ENCODE measurements around the gene ATP2A3.
A peak's percentile ranks its signal among the peaks of the same experiment; 100 is the strongest.

The ATP2A3 gene

DNA sequence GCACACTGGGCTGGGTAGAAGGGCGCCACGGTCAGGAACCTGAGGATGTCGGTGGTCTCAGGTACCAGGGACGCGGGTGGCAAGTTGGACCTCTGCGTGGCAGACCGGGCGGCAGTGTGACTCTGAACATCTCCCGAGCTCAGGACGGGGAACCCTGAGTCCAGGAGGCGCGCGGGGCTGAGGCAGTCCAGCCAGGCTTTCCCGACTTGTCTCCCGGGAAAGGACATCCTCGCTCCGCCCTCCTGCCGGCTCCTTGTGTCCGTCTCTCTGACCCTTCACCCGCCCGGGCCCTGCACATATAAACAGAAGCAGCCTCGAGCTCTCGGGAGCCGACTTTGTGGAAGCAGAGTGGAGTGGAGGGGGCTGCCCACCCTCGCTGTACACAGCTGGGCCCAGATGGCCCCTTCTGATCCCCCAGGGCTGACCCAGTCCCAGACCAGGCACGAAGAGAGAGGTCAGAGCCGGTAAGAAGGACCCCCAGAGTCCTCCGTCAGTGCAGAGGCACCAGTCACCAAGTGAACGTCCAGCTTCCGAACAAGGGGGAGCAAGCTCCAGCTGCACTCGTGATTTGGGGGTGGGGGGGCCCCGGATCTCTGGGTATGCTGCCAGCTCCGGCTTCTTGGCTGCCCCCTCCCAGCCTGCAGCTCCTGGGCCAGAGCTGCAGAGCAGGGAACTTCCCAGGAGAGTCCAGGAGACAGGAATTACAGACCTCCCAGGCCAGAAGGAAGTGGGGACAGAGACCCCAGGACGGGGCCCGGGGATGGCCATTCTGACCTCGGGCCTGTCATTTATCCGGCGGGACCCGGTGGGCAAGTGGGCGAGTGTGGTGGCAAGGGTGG lies 39.5 kb downstream of the ATP2A3 start:
- Mint-ChIP-seq H3K27me3 (no peaks in the 10 kb centered on the region), H3K9me3 (no peaks in the 10 kb centered on the region), H3K4me3 (no peak overlapping the region), H3K4me1 (ENCODE audit: low read depth) (no peaks in the 10 kb centered on the region), H3K36me3 (ENCODE audit: low read depth) (peaks cover 51% of the 10 kb centered on the region), H3K27ac (peak overlapping the region; percentile 67)
- no peak for DNase-seq

DNA sequence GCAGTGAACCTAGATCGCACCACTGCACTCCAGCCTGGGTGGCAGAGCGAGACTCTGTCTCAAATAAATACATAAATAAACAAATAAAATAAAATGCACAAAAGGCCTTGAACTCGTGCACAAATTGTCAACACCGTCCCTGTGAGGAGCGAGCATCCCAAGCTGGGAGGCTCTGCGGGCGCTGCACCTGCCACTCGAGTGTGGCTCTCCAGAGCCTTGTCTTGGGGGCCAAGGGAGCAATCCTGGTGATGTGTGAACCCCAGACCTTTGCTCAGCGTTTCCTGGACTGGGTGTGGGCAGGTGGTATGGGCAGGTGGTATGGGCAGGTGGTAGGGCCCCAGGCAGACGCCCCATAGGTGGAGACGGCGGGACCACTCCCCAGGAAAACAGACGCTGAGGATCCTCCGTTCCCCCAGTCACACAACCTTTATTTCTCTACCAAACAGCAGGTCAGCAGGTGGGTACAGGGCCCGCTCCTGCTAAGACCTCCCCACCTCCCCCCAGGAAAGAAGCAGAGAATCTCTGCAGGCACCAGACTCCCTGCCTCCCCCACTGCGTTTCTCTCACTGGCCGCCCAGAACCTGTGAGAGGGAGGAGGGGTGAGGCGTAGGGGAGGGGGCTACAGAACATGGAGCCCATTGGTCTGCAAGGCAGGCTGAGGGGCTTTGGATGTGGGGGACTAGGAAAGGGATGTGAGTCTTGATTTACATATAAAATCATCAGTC lies 40.6 kb downstream of the ATP2A3 start:
- no peak overlapping the region for H3K4me3 Mint-ChIP-seq
- no peaks in the 10 kb centered on the region for H3K9me3 Mint-ChIP-seq
- DNase-seq, result no peak
- H3K27ac Mint-ChIP-seq, result peak overlapping the region; percentile 24
- H3K36me3 Mint-ChIP-seq (ENCODE audit: low read depth), result peaks cover 40% of the 10 kb centered on the region
- no peaks in the 10 kb centered on the region for H3K4me1 Mint-ChIP-seq (ENCODE audit: low read depth)
- H3K27me3 Mint-ChIP-seq, result no peaks in the 10 kb centered on the region

DNA sequence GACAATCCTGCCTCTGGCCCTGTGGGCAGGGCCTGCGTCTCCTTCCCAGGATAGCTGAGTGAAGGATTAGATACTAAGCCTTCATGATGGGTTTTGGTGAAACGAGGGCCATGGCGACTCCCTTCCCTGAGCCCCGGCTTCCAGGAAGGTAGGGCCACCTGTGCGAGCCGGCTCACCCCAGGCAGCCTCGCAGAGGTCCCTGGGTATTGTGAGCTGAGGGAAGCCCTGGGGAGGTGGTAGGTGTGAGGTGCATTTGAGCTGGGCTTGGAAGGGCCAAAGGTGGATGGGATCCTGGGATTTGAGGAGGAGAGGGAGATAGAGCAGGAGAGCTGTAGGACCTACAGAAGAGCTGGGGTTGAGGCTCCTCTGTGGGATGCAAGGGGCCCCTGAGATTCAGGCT lies 41.5 kb downstream of the ATP2A3 start:
- Mint-ChIP-seq H3K4me3 (no peak overlapping the region), H3K27ac (peak overlapping the region; percentile 26)

DNA sequence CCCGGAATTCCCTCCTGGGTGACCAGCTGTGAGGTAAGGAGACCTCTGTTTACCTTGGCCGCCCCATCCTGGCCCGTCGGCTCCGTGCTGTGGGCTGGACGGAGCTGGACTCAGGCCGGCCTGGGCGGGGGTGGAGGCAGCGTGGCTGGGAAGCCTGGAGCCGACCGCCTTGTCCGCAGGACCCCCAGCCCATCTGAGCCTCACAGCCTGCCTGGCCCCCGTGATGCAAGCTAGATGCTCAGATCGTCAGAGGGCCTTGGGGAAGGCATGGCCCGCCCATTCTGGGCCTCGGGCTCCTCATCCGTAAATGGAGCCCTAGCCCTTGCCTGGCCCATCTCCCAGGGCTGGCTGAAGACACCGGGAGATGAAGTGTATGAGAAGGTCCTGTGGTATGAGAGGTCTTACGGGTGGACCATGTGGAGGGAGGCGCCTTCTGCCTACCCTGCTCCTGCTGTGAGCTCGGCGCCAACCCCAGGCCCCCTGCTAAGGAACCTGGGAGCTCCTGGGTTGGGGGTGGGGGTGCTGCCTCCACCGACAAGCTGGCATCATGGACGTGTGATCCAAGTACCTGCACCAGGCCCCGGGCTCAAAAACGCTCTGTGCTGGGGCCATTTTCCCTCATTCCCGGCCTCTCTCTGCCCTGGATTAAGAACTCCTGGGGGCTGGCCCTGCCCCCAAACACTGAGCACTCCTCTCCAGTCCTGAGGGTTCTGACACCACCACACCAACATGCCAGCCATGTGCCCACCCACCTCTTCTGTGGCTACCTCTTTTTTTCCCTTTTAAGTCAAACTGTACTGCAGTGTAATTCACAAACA lies 42.5 kb downstream of the ATP2A3 start:
- Mint-ChIP-seq H3K4me3 (no peak overlapping the region), H3K27ac (no peak overlapping the region), H3K27me3 (no peaks in the 10 kb centered on the region), H3K36me3 (ENCODE audit: low read depth) (peaks cover 24% of the 10 kb centered on the region), H3K4me1 (ENCODE audit: low read depth) (peaks cover 5% of the 10 kb centered on the region), H3K9me3 (no peaks in the 10 kb centered on the region)
- no peak for DNase-seq

More for the DNA sequence above, 41.5 kb downstream of the ATP2A3 start:
- no peaks in the 10 kb centered on the region for H3K4me1 Mint-ChIP-seq (ENCODE audit: low read depth)
- DNase-seq, result no peak
- peaks cover 33% of the 10 kb centered on the region for H3K36me3 Mint-ChIP-seq (ENCODE audit: low read depth)
- no peaks in the 10 kb centered on the region for H3K27me3 Mint-ChIP-seq
- no peaks in the 10 kb centered on the region for H3K9me3 Mint-ChIP-seq

DNA sequence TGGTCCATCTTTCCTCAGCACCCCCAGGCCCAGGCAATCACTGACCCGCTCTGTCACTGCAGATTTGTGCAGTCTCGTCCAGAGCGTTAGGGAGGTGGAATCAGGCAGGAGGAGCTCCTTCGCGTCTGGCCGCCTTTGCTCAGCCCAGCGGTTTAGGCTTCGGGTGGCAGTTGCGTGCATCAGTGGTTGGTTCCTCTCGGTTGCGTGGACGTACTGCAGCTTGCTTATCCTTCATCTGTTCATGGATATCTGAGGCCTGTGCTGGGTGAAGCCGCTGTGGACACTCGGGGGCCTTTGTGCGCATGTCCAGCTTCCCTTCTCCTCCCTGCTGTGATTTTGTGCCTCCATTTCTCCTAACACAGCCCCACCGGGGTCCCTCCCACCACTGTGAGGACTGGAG lies 43.2 kb downstream of the ATP2A3 start:
- H3K4me1 Mint-ChIP-seq (ENCODE audit: low read depth), result peaks cover 12% of the 10 kb centered on the region

DNA sequence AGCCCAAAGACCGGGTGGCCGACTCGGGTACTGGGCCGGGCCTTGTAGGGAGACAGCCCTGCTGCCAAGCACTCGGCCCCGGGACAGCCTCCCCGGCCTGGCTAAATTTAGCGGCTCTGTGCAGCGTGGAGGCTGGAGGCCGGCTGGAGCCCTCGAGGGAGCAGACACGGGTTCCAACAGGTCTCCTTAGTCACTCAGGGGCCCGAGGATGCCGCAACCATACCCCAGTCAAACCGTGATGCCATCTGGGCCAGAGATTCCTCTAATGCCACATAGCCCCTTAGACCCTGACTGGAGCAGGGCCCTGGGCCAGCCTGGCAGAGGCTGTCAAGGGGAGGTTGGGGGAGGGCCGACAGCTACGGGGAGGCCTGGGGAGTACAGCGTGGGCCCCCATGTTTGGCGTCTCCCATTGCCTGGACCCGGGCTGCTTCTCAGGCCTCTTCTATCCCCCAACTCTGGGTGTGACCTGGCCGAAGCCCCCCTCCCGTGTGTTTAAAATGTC lies 45.1 kb downstream of the ATP2A3 start:
- Mint-ChIP-seq H3K27me3 (no peaks in the 10 kb centered on the region), H3K4me3 (no peak overlapping the region), H3K9me3 (no peaks in the 10 kb centered on the region), H3K4me1 (ENCODE audit: low read depth) (peaks cover 25% of the 10 kb centered on the region), H3K27ac (no peak overlapping the region), H3K36me3 (ENCODE audit: low read depth) (peaks cover 2% of the 10 kb centered on the region)
- DNase-seq, result no peak

More for the DNA sequence above, 43.2 kb downstream of the ATP2A3 start:
- Mint-ChIP-seq H3K9me3 (no peaks in the 10 kb centered on the region), H3K27ac (no peak overlapping the region), H3K4me3 (no peak overlapping the region), H3K36me3 (ENCODE audit: low read depth) (peaks cover 20% of the 10 kb centered on the region), H3K27me3 (no peaks in the 10 kb centered on the region)
- no peak for DNase-seq

DNA sequence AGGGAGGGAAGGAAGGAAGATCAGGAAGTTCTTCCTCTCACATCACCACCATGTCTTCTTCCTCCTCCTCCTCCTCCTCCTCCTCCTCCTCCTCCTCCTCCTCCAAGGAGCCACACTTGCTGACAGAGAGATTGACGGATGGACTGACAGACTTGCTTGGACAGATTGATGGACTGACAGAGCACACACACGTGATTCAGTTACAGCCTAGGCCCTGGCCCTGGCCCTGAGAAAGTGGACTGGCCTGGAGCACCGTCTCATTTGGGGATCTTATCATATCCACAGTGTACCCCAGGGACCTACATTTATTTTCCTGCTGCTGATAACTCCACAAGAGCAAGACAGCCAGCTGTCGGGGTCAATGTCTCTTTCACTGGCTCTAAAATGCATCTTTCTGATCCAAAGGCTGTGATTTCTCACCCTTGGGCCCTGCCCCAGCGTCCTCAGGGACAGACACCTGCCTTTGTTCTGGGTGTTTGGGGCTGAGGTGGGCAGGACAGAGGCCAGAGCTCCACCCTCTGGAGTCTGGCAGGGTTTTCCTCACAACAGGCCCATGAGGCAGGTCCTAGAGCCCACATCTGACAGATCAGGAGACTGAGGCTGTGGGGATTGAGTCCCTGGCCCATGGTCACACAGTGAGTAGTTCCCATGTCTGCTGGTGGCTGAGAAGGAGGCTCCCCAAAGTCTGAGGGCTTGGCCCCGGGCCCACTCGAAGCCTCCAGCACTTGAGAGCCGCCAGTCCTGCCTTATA lies 45.7 kb downstream of the ATP2A3 start:
- no peak for DNase-seq
- peaks cover 31% of the 10 kb centered on the region for H3K4me1 Mint-ChIP-seq (ENCODE audit: low read depth)
- no peaks in the 10 kb centered on the region for H3K36me3 Mint-ChIP-seq (ENCODE audit: low read depth)
- H3K9me3 Mint-ChIP-seq, result no peaks in the 10 kb centered on the region
- no peak overlapping the region for H3K4me3 Mint-ChIP-seq
- H3K27me3 Mint-ChIP-seq, result no peaks in the 10 kb centered on the region
- peak overlapping the region; percentile 8 for H3K27ac Mint-ChIP-seq

DNA sequence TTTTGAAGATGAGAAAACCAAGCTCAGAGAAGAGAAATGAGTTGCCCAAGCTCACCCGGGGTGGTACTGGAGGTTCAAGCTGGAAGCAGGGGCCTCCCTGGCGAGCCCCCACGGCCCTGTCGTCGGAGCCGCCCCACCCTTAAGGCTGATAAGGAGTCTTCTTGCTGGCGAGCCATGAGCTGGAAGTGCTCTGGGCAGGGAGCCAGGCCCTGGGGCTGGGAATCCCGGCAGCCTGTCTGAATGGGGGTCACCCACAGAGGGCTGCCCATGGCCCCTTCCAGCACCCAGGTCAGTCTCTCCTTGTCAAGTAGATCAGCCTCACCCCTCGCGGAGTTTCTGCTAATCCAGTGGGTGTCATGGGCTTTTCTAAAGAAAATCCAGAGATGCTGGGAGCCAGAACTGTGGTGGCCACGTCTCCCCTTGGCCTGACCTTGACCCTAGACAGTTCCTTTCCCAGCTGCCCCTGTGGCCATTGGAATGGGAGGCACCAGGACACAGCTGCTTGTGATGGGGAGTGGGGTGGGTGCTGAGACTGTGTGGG lies 46.8 kb downstream of the ATP2A3 start:
- Mint-ChIP-seq H3K27ac (peak overlapping the region; percentile 63), H3K4me1 (ENCODE audit: low read depth) (peaks cover 32% of the 10 kb centered on the region), H3K36me3 (ENCODE audit: low read depth) (no peaks in the 10 kb centered on the region), H3K27me3 (no peaks in the 10 kb centered on the region), H3K9me3 (no peaks in the 10 kb centered on the region), H3K4me3 (no peak overlapping the region)
- DNase-seq, result no peak

DNA sequence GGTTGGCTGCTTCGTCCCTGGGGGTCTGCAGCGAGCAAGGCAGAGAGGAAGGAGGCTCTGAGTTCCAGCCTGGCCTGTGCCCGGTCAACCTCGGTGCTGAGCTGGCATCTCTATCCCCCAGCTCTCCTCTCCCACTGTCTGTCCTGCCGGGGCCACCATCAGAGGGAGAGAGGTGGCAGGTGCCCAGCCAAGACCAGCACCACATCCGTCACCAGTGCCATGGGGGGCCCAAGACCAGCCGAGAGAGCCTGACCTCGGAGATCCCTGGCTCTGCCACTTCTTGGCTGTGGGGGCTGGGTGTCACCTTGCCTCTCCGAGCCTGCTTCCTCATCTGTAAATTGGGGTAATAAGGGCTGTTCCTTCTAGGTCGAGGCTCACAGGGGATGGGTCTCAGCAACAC lies 47.4 kb downstream of the ATP2A3 start:
- H3K4me3 Mint-ChIP-seq, result peak overlapping the region; percentile 6
- no peak for DNase-seq
- peak overlapping the region; percentile 63 for H3K27ac Mint-ChIP-seq
- H3K27me3 Mint-ChIP-seq, result no peaks in the 10 kb centered on the region
- no peaks in the 10 kb centered on the region for H3K9me3 Mint-ChIP-seq
- peaks cover 33% of the 10 kb centered on the region for H3K4me1 Mint-ChIP-seq (ENCODE audit: low read depth)
- no peaks in the 10 kb centered on the region for H3K36me3 Mint-ChIP-seq (ENCODE audit: low read depth)

DNA sequence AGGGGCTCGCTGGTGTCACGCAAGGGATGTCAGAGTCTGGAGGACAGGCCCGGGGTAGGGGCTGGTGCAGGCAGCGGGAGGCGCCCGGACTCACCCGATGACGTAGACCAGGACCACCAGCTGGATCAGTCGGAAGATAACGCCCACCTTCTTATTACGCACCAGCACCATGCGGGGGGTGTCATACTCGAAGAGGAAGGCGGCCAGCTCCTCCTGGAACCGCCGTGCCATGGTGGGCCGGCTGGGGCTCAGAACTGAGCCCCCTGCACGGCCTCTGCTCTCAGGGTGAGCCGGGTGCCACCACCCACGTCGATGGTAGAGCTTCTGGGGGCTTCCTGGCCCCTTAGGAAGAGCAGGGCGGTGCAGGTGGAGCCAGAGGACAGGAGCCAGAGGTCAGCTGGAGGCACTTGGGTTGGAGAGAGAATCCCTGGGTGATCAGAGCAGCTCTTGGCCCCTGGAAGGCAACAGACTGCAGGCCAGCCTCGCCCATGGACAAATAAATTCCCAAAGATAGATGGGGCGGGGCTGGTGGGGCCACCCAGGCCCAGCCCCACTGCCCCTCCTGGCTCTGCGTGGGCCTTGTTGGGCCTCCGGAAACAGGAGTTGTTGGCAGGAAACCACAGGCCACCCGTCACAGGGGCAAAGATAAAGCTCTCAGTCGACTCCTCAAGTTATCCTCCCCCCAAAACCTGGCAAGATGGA lies 48.1 kb downstream of the ATP2A3 start, which contains the start of gene P2RX1:
Gene P2RX1 (minus strand): TSS at position 471 of the 702 bp plus-strand sequence. CDS start 240 bp downstream, at position 231.
- H3K4me1 Mint-ChIP-seq (ENCODE audit: low read depth), result peaks cover 40% of the 10 kb centered on the region
- no peaks in the 10 kb centered on the region for H3K36me3 Mint-ChIP-seq (ENCODE audit: low read depth)
- peak within 1 kb of the TSS; percentile 23 for H3K4me3 Mint-ChIP-seq
- peak; percentile 58 for DNase-seq
- H3K27ac Mint-ChIP-seq, result peak within 1 kb of the TSS; percentile 63
- no peaks in the 10 kb centered on the region for H3K27me3 Mint-ChIP-seq
- H3K9me3 Mint-ChIP-seq, result no peaks in the 10 kb centered on the region

DNA sequence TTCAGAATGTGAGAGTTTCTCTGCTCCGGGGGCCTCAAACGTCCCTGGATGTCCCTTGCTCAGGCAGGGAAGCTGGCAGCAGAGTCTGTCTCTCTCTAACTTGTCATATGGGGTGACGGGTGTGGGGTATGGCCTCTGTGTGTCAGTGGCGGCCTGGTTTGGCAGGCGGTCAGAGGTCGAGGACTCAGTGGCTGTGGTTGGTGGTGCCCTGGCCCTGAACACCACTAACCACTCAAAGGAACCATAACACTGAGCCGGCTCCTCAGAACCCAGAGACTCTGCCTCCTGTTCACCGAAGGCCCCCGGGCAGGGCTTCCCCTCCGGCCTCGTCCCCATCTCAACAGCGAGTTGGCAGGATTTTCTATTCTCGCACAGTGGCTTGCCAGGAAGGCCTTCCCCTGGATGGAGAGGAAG lies 48.6 kb downstream of the ATP2A3 start:
- H3K36me3 Mint-ChIP-seq (ENCODE audit: low read depth), result no peaks in the 10 kb centered on the region
- H3K4me3 Mint-ChIP-seq, result peak overlapping the region; percentile 23
- no peaks in the 10 kb centered on the region for H3K27me3 Mint-ChIP-seq
- H3K27ac Mint-ChIP-seq, result peak overlapping the region; percentile 63
- peak; percentile 43 for DNase-seq
- H3K9me3 Mint-ChIP-seq, result no peaks in the 10 kb centered on the region
- peaks cover 43% of the 10 kb centered on the region for H3K4me1 Mint-ChIP-seq (ENCODE audit: low read depth)

DNA sequence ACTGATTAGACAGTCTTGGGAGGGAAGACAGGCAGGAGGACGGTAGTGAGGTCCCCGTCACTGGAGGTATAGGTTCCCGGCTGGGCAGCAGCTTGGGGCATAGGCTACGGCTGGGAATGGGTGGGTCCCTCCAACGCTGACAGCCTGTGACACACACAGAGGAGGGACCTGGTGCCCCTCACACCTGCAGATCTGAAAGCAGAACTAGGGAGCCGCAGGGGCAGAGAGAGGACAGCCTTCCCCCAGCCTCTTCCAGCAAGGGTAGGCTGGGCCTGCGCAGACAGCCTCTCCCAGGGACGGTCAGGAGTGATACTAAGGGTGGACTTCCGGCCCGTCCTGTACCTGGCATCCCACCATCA lies 49.9 kb downstream of the ATP2A3 start:
- no peaks in the 10 kb centered on the region for H3K27me3 Mint-ChIP-seq
- DNase-seq, result no peak
- peaks cover 47% of the 10 kb centered on the region for H3K4me1 Mint-ChIP-seq (ENCODE audit: low read depth)
- no peaks in the 10 kb centered on the region for H3K9me3 Mint-ChIP-seq
- no peak overlapping the region for H3K4me3 Mint-ChIP-seq
- H3K27ac Mint-ChIP-seq, result peak overlapping the region; percentile 2
- no peaks in the 10 kb centered on the region for H3K36me3 Mint-ChIP-seq (ENCODE audit: low read depth)

All from activated T-cell treated with anti-CD3 and anti-CD28 coated beads, Interleukin-2, amount 50 U/mL, for 24 hours (primary cell).